Fibroblast of skin of abdomen (primary cell): ENCODE data around the gene FHIT.
A peak's percentile ranks its signal among the peaks of the same experiment; 100 is the strongest.
"Not testable (repeated sequence)": the region's sequence is repeated elsewhere in the genome, so short reads cannot be mapped to it uniquely, and the experiment has no call there.

ENCODE experiments used
- DNase-seq: peaks from one replicate; pipeline ENCODE4 v3.0.0-alpha.2; 2013

FHIT gene

DNA sequence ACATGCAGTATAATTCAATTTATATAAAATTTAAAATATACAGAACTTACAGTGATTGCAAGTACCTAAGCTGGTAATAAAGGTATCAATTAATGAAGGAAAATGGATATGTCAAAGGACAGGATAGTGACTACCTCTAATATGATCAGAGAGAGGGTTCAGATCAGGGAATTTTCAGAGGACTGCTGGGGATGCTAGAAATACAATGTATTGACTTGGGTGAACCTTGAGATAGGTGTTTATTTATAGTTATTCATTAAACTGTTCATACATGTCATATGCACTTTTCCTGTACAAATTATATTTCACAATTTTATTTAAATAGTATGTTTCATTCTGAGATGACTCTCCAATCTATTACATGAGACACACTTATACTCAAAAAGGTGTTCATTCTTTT is 554.1 kb downstream of the FHIT start:
- no peak for DNase-seq

DNA sequence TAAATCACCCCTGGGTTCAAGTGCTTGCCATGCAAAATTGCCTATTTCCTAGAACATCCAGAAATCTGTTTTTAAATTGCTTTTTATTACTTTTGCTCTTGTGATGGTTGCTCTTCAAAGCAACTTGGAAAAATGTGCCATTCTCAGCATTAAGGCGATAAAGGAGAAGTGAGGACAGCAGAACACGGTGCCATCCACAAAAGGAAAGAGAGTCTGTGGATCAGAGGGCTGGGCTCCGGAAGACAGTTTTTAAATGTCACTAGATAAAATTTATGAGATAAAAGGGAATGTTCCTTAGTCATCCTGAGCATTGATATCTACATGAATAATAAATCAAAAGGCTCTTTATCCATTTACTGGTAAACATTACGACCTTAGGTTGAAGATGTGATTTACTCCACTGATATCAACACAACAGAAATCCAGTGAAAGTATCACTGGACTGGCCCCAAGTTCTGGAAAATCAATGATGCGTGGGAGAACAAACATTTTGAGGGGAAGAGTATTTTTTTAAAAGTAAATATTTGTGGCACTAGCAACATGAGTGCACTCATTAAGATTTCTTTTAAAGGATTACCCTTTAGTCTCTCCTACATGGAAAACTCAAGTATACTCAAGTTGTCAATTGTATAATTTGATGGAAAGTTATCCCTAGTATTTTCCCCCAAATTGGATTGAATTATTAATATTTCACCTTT is 554.7 kb downstream of the FHIT start:
- no peak for DNase-seq

DNA sequence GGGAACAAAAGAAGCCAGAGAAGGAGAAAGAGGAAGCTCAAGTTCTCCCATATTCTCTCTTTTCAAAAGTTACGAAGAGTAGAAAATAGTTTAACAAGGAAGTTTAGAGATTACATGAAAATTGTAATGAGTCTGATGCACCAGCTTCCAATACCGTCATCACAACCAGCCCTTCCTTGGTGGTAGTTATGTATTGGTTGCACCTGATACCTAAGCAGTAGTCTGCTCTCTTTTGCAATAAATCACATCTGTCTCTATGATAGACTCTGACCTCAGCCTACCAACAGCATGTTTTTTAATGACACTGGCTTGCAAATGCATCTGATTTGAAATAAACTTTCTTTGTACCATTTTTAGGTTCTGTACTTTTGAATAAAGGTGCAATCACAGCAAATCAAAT is 575.8 kb downstream of the FHIT start:
- no peak for DNase-seq

DNA sequence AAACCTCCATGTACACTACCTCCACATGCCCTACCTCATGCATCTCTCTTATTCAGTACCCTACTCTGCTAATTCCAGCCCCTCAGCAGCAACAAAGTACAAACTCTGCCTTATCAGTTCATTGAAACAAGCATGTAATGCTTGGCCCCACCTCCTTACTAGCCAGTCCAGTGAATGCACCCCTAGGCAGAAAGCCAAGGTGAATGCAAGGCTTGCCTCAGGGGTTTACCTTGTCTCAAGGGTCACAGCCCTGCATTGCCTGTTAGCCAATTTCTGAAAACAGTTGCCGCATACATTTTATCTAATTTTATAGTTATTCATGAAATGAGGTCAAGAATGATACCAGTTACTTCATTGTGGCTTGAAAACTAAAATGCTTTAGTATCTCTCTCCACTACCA is 576.4 kb downstream of the FHIT start:
- no peak for DNase-seq

DNA sequence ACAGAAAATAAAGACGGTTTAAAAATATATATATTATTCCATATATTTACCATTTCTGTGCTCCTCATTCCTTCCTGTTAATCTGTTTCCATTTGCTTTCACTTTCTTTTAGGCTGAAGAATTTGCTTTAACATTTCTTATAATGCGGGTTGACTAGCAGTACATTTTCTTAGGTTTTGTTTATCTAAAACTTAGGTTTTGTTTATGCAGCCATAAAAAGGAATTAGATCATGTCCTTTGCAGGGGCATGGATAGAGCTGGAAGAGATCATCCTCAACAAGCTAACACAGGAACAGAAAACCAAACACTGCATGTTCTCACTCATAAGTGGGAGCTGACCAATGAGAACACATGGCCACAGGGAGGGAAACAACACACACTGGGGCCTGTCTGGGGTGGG is 578.1 kb downstream of the FHIT start:
- no peak for DNase-seq

DNA sequence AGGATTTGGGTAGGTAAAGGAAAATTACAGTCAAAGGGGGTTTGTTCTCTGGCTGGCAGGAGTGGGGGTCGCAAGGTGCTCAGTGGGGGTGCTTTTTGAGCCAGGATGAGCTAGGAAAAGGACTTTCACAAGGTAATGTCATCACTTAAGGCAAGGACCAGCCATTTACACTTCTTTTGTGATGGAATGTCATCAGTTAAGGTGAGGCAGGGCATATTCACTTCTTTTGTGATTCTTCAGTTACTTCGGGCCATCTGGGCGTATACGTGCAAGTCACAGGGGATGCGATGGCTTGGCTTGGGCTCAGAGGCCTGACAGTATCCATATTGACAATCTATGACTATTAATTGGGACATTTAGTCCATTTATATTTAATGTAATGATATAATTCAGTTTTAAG is 578.9 kb downstream of the FHIT start:
- not testable (repeated sequence) for DNase-seq

DNA sequence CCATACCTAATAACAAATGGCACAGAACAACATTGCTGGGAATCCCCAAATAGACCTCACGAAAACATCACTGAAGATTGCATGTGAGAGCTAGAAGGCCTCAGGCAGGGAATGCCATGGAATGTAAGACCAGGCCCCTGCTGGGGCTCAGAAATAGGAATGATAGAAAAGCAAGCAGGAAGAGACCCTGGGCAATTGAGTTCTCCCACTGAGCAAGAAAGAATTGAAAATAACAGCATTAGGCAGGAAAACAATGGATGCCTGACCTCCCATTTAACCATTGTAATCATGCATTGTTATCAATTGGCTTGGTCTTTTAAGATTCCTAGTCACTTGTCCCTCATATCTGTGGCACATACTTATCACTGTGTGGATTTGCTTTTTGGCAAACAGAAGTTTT is 581.6 kb downstream of the FHIT start:
- no peak for DNase-seq

DNA sequence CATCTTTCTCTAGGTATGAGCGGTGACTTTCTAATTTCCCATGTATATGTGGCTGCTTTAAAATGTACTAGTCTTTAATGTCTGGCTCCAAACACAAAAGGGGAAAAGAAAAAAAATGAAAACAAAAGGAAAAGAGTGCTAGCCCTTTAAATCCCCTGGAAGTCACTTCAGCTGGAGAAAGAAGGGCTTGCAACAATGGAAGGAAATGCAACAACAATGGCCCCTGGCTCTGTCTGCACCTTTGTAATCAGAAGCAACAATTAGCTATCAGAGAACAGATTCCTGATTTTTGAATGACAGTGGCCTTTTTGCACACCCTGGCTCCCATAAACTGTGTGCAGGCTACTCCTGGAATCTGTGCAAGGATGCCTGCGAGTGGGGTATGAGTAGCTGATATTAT is 591.2 kb downstream of the FHIT start:
- no peak for DNase-seq

DNA sequence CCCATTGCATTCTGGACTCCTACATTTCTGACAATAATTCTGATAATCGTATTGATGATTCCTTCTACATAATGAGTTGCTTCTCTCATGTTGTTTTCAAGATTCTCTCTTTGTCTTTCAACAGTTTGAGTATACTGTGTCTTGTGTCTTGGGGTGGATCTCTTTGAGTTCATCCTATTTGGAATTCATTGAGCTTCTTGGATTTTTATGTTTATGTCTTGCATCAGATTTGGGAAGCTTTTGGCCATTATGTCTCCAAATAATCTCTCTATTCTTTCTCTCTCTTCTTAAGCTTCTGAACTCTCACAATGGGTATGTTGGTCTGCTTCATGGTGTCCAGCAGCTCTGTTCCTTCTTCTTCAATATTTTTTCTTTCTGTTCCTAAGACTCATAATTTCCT is 592.2 kb downstream of the FHIT start:
- DNase-seq: no peak

DNA sequence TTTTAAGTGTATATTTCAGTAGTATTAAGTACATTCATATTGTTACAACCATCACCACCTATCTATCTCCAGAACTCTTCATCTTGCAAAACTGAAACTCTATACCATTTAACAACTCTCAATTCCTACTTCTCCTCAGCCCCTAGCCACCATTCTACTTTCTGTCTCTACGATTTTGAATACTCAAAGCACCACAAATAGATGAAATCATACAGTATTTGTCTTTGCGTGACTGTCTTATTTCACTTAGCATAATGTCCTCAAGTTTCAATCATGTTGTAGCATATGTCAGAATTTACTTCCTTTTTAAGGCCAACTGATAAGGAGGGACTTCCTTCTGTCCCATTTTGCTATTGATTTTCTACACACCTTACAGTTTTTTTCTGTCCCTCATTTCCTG is 593.3 kb downstream of the FHIT start:
- no peak for DNase-seq

DNA sequence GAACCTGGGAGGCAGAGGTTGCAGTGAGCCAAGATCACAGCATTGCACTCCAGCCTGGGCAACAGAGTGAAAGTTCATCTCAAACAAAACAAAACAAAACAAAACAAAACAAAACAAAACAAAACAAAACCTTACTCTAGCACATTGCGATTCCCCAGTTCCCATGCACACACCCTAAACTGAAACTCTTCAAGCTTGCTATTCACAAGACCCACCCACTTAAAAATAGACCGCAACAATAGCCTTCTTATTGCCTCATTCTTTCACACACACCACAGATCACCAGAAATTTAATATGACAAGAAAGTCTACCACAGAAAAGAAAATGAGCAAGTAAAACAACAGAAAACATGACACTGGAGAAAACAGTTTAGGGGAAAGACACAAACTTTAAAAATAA is 598.4 kb downstream of the FHIT start:
- no peak for DNase-seq

DNA sequence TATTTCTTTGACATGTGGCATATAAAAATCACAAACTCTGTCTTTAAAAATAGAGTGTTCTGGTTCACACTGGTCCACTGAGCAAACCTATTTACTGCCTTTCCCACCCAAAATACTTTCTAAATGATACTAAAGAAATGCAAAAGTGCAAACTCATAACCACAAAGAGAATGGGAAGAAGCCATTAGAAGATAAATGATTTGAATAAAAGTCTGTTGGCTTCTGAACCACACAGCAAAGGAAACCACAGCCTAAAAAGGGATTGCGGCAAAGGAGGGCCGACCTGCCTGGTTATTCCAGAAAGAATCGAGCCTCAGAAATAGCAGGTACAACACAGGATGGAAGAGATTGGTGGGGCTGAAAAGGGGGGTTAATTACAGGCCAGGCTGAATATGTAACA is 599.5 kb downstream of the FHIT start:
- DNase-seq: no peak

DNA sequence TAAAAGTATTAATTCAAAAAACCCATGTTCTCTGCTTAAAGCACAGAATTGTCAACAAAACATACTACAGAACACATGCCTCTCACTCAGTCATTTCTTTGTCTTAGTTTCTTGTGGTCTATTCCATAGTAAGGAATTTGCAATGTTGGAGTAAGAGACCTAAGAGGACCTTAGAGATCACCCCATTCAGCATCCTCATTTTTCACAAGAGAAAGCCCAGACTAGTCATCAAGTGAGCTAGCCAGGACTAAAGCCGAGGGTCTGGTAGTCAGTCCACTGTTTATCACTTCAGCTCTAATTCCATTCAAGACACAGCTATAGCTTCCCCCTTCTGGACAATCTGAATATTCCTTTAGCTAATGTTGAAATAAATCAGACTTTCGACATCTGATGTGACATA is 601.1 kb downstream of the FHIT start:
- peak; percentile 32 for DNase-seq

DNA sequence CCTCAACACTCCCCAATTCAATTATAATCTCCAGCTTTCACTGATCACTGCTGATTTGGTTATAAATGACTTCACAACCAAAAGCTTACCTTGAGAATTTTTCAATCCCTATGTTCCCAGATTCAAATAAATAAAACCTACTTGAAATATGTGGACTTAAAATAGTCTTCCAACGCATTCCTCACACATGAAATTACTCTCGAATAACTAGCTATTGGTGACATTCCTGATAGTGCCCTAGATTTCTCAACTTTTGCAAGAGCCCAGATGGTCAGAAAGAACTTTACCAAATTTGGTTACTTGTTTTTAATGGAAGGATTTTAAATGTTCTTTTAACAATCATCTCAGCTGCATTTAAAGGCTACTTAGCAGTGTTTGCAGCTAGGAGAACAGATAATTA is 605.5 kb downstream of the FHIT start:
- DNase-seq: peak; percentile 19

DNA sequence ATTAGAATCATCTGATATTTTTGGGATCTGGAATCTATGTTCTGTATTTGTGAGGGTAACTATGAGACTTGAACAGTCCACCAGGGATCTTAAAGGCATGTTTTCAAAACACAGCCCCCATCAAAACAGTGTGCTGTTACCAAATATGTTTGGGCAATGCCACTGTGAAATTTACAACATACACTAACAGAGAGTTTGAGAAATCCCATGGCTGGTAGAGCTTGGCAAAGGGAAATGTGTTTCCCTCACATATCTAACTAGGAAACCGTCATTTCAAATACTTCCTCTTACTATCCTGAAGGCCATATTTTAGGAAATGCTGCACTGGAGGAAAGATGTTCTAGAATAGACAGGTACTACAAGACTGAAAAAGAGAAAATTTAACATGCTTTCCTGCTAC is 607.4 kb downstream of the FHIT start:
- DNase-seq: no peak

DNA sequence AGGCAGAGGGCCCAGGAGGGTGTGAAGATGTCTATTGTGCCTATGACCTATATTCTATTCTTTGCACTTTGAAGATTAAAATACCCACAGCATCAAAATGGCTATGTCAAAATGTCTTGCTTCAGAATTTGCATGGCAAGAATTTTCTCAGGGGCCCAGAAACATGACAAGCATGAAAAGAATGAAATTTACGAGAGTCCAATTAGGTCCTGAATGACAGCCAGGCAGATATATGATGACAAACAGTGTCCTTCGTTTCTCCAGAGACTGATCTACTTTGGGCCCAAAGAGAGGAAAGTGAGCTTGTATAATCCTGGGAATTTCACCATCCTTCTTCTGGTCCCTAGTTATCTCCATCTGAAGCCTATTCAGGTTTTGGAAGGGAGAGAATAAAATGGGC is 609.9 kb downstream of the FHIT start:
- DNase-seq: no peak

DNA sequence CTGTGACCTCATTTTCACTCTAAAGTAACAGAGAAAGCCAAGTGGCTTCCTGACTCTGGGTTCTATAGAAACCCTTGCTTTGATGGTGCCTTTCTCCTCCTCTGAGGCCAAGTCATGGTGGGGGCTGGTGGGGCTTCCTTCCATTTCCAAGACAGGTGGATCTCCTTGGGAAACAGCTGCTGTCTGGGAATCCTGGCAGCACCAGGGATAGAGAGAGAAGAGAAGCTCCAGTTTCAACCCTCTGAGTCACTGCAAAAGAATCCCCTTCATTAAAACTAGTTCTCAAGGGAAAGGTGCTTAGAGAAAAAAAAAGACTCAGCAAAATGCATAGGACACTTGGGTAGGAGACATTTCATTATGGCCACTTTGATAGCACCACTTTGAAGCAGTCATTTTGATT is 614.4 kb downstream of the FHIT start:
- peak; percentile 56 for DNase-seq

DNA sequence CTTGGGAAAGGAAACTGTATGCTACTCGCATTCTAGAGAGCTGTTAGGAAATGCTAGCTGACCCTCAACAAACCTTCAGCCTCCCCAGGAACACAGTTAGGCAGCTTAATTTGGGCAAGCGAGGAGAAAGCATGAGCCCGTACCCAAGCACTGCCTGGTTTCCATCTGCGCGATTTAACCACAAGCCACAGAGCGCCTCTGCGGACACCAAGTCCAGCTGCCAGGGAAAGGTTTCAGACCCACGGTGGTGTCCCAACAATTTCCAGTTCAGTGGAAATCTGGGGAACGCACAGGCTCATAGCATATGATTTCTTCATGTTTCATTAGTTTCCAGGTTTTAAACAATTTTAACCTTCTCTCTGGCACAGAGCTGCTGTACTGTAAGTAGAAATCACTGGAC is 617.6 kb downstream of the FHIT start:
- peak; percentile 39 for DNase-seq

DNA sequence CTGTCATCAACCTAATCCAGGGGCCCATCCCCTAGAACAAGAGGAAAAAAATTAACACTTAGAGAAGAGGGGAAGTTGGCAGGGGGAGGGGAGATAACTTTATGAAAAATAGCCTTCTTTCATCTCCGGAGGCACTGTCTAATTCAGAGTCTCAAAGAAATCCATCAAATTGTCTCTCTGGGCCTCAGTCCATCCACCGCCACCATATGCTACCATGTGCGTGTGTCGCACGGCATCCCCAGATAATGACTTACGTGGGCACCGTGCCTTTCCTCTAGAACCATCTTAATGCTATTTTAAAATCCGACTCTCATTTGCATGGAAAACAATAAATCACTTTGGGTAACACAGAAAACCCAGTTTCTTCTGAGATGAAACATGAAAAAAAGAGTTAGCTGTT is 619.7 kb downstream of the FHIT start:
- DNase-seq: no peak

DNA sequence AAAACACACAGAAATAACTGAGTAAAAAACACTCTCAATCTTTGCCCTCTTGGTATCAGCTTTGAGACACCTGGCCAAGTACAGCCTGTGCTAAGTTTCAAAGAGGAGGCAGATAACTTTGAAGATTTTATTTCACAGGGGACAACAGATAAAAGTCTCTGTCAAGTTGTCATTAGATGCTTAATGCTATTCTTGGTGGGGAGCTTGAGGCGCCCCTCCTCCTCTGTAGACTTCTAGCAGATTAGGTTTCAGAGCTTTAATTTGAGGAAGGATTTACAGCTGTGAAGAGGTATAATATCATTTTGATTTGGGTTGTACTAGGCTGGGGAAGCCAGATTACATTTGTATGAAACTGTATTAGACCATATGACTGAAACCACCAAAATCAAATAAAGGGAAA is 620.3 kb downstream of the FHIT start:
- DNase-seq: no peak

DNA sequence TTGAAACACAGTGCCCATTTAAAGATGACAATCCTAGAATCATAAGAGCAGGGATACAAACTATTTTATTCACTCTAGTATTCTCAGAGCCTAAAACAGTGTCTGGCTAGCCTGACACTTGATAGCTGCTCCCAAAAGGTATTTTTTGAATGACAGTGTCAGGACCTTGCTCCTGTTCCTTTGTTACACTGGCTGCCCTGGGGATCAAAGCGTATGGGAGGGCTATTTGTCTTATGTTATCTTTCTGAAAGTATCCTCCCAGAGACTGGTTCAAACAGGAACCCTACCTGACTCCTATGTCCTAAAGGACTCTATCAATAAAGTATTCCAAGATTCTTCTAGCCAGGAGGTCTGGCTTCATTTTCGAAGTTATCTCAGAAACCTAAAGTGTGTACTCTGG is 621.4 kb downstream of the FHIT start:
- DNase-seq: no peak

DNA sequence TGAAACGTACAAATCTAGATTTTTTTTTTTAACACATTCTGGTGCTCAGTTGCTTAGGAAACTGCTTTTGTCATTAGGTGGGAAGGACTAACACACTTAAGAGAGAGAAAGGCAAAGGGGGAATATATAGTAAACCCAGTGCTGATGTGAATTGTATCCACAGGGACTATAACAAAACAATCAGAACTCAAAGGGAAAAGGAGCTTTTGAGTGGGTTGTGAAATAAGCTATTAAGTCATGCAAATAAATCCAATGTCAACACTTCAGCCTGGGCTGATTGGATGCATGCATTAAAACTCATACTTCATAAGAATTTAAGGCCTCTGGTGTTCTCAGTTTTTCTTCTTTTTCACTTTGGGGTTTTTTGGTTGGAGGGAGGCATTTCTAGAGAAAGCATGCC is 628.9 kb downstream of the FHIT start:
- no peak for DNase-seq

DNA sequence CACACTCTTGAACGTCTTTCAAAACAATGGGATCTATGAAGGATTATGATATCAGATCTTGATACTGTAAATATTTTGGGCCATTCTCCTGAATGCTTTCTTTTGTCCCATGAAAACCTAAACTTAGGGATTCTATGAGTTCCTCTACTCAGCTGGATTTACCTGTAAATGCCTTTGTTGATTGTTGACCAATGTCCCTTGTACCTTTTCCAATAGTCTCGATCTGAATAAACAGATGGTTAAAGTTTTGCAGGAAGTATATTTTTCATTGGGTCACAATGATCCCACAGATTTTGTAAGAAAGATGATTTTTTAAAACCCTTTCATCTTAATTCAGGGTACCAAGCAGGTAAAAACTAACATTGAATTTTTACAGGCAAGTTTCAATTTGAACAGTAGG is 634.1 kb downstream of the FHIT start:
- no peak for DNase-seq

DNA sequence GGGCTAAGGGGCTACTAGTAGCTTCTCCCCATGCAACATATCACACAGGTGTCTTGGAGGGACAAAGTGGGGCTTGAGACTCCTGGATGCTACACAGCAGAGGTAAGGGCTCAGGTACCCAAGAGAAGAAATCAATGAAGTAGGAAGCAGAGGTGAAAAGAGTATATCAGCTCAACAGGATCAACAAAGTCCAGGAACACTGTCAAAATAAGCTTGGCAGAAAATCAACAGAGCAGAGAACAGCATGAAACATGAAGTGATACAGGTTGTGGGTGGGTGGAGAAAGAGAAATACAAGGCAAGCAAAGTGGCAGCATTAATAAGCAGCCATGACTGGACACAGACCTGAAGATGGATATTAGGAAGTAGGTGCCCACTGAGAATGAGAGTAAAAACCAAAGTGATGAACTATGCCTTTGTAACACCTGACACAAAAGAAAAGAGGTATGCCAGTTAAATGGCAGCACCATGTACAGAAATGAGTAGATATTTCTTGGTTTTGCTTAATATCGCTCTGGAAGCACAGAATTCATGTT is 637.4 kb downstream of the FHIT start:
- no peak for DNase-seq

DNA sequence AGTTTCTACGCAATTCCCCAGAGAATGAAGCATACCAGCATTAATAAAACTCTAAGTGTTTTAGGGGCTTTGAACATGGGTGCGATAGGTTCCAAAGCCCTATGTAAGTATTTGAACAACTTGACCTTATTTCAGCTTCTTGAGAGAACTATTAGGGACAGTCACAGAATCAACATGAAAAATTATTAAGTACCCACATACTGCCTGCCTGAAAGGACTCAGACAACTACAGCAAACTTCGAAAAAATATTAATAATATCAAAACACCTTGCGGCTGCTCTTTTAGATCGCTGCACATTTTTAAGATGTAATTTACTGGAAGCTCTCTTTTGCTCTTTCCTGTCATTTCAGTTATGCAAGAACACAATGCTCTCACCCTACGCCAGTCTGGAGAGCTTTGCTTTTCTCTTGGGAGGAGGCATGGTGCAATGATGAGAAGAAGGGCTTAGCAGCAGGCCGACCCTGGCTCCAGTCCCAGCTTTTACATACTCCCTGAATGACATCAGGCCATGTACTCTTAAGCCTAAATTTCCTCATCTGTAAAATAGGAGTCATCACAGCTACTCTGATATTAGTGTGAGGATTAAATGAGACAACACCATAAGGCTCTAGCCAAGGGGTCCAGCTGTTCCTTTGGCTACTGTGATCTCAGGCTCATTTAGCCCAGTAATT is 640.7 kb downstream of the FHIT start:
- DNase-seq: peak; percentile 88
